GM12878 (cell line): Measurements from ENCODE around the gene DPP3.

Source experiments
- CREB1 ChIP-seq: IDR thresholded peaks from 2 replicates; pipeline ENCODE4 v1.6.1; 2012; ENCODE audit warnings: low read depth, mild to moderate bottlenecking, inconsistent platforms
- CTCF ChIP-seq, 3 experiments: IDR thresholded peaks in 2 of 3; conservative IDR thresholded peaks in 1 of 3; 2 replicates each; pipeline ENCODE4 v1.5.1; 2011; ENCODE audit warnings: low read depth in 3 of 3, low read length in 3 of 3, mild to moderate bottlenecking in 3 of 3, control low read depth in 2 of 3, moderate library complexity in 2 of 3, inconsistent platforms in 1 of 3, mixed read lengths in 1 of 3; ENCODE audit not compliant: control insufficient read depth in 2 of 3, insufficient read depth in 1 of 3; ENCODE audit errors: extremely low read depth in 1 of 3
- EP300 ChIP-seq, 2 experiments: fragments of 150-350 bp in 1 of 2; IDR thresholded peaks; 2 replicates each; pipeline ENCODE4 v1.6.1; 2011 to 2012; ENCODE audit warnings: low read depth in 2 of 2, low read length in 2 of 2, borderline replicate concordance in 1 of 2, improper control_type of control experiment in 1 of 2, inconsistent platforms in 1 of 2; ENCODE audit not compliant: control insufficient read depth in 1 of 2
- IKZF1 ChIP-seq: fragments of 450-650 bp; conservative IDR thresholded peaks from 2 replicates; pipeline ENCODE4 v1.6.1; 2017; ENCODE audit warnings: antibody characterized with exemption, mild to moderate bottlenecking
- POLR2AphosphoS2 ChIP-seq: IDR thresholded peaks from 2 replicates; pipeline ENCODE4 v1.6.1; 2011; ENCODE audit warnings: low read depth, mild to moderate bottlenecking, low read length, improper control_type of control experiment, moderate library complexity

DNA sequence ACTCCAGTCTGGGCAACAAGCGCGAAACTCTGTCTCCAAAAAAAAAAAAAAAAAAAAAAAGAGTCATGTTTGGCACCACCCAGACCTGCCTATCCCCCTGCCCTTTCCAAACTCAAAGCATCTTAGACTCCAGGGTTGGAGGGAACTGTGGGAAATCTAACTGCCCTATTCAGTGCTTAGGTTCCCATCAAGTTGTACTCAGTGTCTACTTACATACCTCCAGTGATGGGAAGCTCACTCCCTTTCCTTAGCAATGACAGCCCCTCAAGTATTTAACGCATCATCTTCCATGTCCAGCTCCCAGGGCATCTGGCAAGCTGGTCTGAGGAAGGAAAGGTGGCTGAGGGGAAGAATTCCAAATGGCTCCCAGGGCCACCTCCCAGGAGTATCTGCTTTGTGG is 69.5 kb downstream of the DPP3 start:
- no peak for TF ChIP-seq IKZF1
- TF ChIP-seq EP300 (IDR thresholded peaks at IDR 0.05; ENCODE audit: borderline replicate concordance in 1 of 2, control insufficient read depth in 1 of 2, low read depth in 2 of 2, low read length in 2 of 2): no peak
- TF ChIP-seq POLR2AphosphoS2: no peak
- no peak for TF ChIP-seq CREB1
- no peak for TF ChIP-seq CTCF (IDR thresholded peaks at IDR 0.05 in 2 of 3, conservative IDR thresholded peaks at IDR 0.05 in 1 of 3; ENCODE audit: control insufficient read depth in 2 of 3, extremely low read depth in 1 of 3, insufficient read depth in 1 of 3, low read depth in 3 of 3, low read length in 3 of 3)
